ENCODE measurements around the gene PPP1R3D. TPM values are rescaled to one million over a fixed set of nuclear protein-coding genes. Genes with fewer than 3 reads are reported as not detected.
A peak's percentile ranks its signal among the peaks of the same experiment; 100 is the strongest.

Gene PPP1R3D
- total and polyA plus RNA-seq, 2 of the 13 experiments (the other 11 are each of a cell fraction or from before 2014, with no cell fraction given): 1.2 to 3.7 TPM

DNA sequence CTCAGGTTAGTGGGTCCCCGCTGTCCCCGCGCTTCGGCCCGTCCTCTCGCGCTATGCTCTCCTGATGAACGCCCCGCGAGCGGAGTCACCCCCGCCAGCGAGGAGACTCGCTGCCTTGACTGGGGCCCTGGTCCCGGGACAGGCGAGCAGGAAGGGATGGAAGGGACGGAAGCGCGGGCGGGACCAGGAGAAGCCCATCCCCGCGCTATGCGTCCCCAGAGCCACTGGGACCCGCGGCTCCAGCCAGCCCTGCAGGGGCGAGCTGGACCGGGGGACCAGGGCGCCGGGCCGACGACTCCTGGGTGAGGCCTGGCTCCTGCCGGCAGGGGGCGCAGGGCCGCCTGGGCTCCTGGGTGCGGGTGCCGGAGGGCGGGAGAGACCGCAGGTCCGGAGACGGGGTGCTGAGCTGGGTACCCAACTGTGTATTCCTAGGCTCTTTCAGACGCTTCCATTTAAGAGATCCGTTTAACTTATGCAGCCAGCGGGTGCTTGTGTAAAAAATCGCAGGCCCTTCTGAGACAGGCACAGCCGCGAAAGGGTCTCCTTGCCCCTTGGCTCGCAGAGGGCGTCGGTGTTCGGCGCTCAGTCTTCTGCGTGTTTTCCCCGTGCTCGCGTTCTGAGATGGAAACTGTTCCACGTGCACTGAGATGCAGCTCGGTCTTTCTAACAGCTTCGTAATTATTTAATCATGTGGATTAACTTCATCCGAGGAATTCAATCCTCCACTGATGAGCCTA is 6.1 kb downstream of the PPP1R3D start (continued):
- TF ChIP-seq, protein P1, sequence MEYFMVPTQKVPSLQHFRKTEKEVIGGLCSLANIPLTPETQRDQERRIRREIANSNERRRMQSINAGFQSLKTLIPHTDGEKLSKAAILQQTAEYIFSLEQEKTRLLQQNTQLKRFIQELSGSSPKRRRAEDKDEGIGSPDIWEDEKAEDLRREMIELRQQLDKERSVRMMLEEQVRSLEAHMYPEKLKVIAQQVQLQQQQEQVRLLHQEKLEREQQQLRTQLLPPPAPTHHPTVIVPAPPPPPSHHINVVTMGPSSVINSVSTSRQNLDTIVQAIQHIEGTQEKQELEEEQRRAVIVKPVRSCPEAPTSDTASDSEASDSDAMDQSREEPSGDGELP (IDR thresholded peaks at IDR 0.05; ENCODE audit: borderline replicate concordance, low read depth): no peak
- TF ChIP-seq ZNF615 (CRISPR knock-in tag; IDR thresholded peaks at IDR 0.05; ENCODE audit: borderline replicate concordance) (no peak), ZSCAN9 (CRISPR knock-in tag; IDR thresholded peaks at IDR 0.05; ENCODE audit: borderline replicate concordance) (no peak), JUND (CRISPR knock-in tag; IDR thresholded peaks at IDR 0.05) (no peak), ZNF781 (CRISPR knock-in tag; IDR thresholded peaks at IDR 0.05; ENCODE audit: borderline replicate concordance, not compliant biosample characterization) (no peak), HMG20A (CRISPR knock-in tag; IDR thresholded peaks at IDR 0.05; ENCODE audit: borderline replicate concordance) (no peak; the same call in 1 of the 2 replicates), ZNF878 (CRISPR knock-in tag; IDR thresholded peaks at IDR 0.05) (no peak), ZNF180 (CRISPR knock-in tag; IDR thresholded peaks at IDR 0.05; ENCODE audit: borderline replicate concordance, low read depth) (no peak), SMARCC2 (IDR thresholded peaks at IDR 0.05) (no peak), THAP11 (CRISPR knock-in tag; IDR thresholded peaks at IDR 0.05) (peak; percentile 32; the same call in 1 of the 2 replicates), MBD4 (IDR thresholded peaks at IDR 0.05; ENCODE audit: borderline replicate concordance, low read length) (no peak), ZNF776 (CRISPR knock-in tag; IDR thresholded peaks at IDR 0.05) (no peak), CBX1 (IDR thresholded peaks at IDR 0.05; ENCODE audit: low read depth) (no peak), REL (CRISPR knock-in tag; conservative IDR thresholded peaks at IDR 0.05) (no peak), ATM (IDR thresholded peaks at IDR 0.05; ENCODE audit: borderline replicate concordance) (no peak), ZNF264 (CRISPR knock-in tag; IDR thresholded peaks at IDR 0.05) (no peak)
- TF ChIP-seq, protein P2, sequence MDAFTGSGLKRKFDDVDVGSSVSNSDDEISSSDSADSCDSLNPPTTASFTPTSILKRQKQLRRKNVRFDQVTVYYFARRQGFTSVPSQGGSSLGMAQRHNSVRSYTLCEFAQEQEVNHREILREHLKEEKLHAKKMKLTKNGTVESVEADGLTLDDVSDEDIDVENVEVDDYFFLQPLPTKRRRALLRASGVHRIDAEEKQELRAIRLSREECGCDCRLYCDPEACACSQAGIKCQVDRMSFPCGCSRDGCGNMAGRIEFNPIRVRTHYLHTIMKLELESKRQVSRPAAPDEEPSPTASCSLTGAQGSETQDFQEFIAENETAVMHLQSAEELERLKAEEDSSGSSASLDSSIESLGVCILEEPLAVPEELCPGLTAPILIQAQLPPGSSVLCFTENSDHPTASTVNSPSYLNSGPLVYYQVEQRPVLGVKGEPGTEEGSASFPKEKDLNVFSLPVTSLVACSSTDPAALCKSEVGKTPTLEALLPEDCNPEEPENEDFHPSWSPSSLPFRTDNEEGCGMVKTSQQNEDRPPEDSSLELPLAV (CRISPR knock-in tag; conservative IDR thresholded peaks at IDR 0.05; ENCODE audit: low read depth): no peak
- TF ChIP-seq, protein P3, sequence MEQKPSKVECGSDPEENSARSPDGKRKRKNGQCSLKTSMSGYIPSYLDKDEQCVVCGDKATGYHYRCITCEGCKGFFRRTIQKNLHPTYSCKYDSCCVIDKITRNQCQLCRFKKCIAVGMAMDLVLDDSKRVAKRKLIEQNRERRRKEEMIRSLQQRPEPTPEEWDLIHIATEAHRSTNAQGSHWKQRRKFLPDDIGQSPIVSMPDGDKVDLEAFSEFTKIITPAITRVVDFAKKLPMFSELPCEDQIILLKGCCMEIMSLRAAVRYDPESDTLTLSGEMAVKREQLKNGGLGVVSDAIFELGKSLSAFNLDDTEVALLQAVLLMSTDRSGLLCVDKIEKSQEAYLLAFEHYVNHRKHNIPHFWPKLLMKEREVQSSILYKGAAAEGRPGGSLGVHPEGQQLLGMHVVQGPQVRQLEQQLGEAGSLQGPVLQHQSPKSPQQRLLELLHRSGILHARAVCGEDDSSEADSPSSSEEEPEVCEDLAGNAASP (CRISPR knock-in tag; IDR thresholded peaks at IDR 0.05; ENCODE audit: borderline replicate concordance): peak; percentile 54; the same call in 1 of the 2 replicates
- TF ChIP-seq, protein P4, sequence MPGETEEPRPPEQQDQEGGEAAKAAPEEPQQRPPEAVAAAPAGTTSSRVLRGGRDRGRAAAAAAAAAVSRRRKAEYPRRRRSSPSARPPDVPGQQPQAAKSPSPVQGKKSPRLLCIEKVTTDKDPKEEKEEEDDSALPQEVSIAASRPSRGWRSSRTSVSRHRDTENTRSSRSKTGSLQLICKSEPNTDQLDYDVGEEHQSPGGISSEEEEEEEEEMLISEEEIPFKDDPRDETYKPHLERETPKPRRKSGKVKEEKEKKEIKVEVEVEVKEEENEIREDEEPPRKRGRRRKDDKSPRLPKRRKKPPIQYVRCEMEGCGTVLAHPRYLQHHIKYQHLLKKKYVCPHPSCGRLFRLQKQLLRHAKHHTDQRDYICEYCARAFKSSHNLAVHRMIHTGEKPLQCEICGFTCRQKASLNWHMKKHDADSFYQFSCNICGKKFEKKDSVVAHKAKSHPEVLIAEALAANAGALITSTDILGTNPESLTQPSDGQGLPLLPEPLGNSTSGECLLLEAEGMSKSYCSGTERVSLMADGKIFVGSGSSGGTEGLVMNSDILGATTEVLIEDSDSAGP (CRISPR knock-in tag; IDR thresholded peaks at IDR 0.05; ENCODE audit: borderline replicate concordance): peak; percentile 54; the same call in 1 of the 2 replicates
- TF ChIP-seq, protein P5, sequence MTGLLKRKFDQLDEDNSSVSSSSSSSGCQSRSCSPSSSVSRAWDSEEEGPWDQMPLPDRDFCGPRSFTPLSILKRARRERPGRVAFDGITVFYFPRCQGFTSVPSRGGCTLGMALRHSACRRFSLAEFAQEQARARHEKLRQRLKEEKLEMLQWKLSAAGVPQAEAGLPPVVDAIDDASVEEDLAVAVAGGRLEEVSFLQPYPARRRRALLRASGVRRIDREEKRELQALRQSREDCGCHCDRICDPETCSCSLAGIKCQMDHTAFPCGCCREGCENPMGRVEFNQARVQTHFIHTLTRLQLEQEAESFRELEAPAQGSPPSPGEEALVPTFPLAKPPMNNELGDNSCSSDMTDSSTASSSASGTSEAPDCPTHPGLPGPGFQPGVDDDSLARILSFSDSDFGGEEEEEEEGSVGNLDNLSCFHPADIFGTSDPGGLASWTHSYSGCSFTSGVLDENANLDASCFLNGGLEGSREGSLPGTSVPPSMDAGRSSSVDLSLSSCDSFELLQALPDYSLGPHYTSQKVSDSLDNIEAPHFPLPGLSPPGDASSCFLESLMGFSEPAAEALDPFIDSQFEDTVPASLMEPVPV (CRISPR knock-in tag; IDR thresholded peaks at IDR 0.05): no peak
- TF ChIP-seq, protein P6, sequence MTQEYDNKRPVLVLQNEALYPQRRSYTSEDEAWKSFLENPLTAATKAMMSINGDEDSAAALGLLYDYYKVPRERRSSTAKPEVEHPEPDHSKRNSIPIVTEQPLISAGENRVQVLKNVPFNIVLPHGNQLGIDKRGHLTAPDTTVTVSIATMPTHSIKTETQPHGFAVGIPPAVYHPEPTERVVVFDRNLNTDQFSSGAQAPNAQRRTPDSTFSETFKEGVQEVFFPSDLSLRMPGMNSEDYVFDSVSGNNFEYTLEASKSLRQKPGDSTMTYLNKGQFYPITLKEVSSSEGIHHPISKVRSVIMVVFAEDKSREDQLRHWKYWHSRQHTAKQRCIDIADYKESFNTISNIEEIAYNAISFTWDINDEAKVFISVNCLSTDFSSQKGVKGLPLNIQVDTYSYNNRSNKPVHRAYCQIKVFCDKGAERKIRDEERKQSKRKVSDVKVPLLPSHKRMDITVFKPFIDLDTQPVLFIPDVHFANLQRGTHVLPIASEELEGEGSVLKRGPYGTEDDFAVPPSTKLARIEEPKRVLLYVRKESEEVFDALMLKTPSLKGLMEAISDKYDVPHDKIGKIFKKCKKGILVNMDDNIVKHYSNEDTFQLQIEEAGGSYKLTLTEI (CRISPR knock-in tag; conservative IDR thresholded peaks at IDR 0.05): no peak

All from HepG2 (cell line).